ENCODE data around the gene ASCC3. TPM values are rescaled to one million over a fixed set of nuclear protein-coding genes. Genes with fewer than 3 reads are reported as not detected.

The ASCC3 gene
- total RNA-seq, 8 experiments from 2014 or later, result 33.7 to 75.9 (median 45.8) TPM

GRCh38 chr6:100724696-100725095 is 156.4 kb downstream of the ASCC3 start:
- in situ Hi-C loops (cut with MboI; ENCODE audit: low pct_unique_long_range_greater_than_20kb in 2 of 9, low sequenced_read_pairs in 9 of 9, unreplicated experiment in 9 of 9), result no loop called here
- Histone ChIP-seq H3K4me1 (replicated peaks in 1 of 2) (peaks cover 0 to 11% of the 10 kb centered on the region in 2 donors), H3K4me3 (no peak overlapping the region), H3K27ac (no peak overlapping the region)
- 13 to 83% (median 28%) methylated on average over 2 to 5 of the region's 5 CpGs for WGBS, 10 experiments
- ATAC-seq (replicated peaks in 6 of 8), result peak in 3 of 8 experiments; percentile 13 to 49 (median 27)

DNA sequence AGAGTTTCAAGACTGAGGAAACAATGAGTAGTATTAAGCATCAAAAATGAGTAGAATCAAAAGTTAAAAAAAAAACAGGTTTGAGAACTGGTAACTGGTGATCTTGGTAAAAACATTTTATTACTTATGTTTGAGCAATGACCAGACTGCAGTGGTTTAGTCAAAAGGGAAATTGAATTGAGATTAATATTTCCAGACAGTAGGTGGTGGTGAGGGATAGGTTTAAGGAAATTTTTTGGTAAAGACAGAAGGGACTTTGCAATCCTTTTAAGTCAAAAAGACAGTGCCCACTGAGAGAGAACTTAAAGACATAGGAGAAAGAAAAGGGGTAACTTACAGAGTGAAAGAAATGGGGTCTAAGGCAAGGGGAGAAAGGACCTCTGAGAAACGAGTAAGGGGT is 156.9 kb downstream of the ASCC3 start:
- WGBS, 10 experiments, result 0 to 100% (median 6%) methylated on average over 1 of the region's 1 CpG; no CpG with 5 or more reads in 2 of the 10 experiments
- H3K4me3 ChIP-seq, result no peak overlapping the region
- in situ Hi-C loops (cut with MboI; ENCODE audit: low pct_unique_long_range_greater_than_20kb in 2 of 9, low sequenced_read_pairs in 9 of 9, unreplicated experiment in 9 of 9), result no loop called here
- H3K4me1 ChIP-seq (replicated peaks in 1 of 2), result peaks cover 0 to 11% of the 10 kb centered on the region in 2 donors
- ATAC-seq (replicated peaks in 6 of 8), result no peak
- H3K27ac ChIP-seq, result no peak overlapping the region

DNA sequence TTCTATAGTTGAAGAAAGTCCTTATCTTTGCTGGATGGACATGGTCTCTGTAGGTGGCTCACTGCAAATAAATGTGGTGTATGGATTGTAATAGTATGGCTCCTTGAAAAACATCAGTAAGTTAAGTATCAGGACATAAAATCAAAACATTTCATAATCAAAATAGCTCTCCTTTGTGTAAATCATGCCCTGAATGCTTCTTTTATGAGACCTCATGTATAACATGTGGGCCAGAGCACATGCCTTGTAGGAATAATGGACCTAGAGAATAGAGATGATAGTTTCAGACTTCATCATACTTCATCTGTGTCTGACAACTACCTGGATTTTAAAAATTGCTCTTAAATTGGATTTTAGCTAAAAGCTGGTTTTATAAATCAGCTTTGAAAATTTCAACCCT is 159.9 kb downstream of the ASCC3 start:
- no peak for ATAC-seq (replicated peaks in 6 of 8)
- in situ Hi-C loops (cut with MboI; ENCODE audit: low pct_unique_long_range_greater_than_20kb in 2 of 9, low sequenced_read_pairs in 9 of 9, unreplicated experiment in 9 of 9), result no loop called here
- Histone ChIP-seq H3K4me3 (no peak overlapping the region), H3K27ac (no peak overlapping the region), H3K4me1 (replicated peaks in 1 of 2) (peaks cover 0 to 8% of the 10 kb centered on the region in 2 donors)

DNA sequence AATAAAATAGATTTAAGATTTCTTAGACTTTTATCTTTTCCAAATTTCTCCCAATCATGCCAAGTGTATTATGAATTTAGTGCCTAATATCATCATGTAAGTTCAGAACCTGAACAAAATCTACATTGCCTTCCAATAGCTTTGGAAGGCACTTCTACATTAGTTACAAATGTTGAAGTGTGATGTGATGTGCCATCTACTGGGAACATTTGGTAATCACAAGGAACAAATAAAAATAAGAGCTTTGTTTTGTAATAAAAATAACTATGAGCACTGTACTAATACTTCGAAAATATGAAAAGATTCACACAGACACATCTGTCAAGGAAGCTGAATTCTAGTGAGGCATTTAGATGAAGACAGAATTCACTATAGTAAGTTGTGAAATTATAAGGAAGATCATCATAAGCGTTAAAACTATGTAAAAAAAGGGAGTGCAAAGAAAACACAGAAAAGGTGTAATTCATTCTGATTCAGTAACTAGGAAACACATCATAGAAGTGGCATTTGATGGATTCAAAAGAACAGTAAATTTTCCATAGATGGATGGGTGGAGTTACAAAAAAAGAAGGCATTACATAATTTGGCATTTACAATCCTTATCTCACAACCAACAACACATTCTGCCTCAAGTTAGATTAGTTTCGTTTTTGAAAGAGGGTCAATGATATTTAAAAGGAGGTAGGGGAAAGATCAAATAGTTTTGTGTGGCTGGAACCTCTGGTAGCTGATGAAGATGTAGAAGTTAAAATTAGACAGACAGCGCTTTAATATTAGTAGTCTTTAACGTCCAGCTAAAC is 161.0 kb downstream of the ASCC3 start:
- no peak overlapping the region for H3K27ac ChIP-seq
- H3K4me1 ChIP-seq (replicated peaks in 1 of 2), result peaks cover 0 to 8% of the 10 kb centered on the region in 2 donors
- 17 to 100% (median 63%) methylated on average over 2 to 5 of the region's 5 CpGs for WGBS, 10 experiments
- no peak overlapping the region for H3K4me3 ChIP-seq
- peak in 3 of 8 experiments; percentile 32 to 59 (median 52) for ATAC-seq (replicated peaks in 6 of 8)
- in situ Hi-C loops (cut with MboI; ENCODE audit: low pct_unique_long_range_greater_than_20kb in 2 of 9, low sequenced_read_pairs in 9 of 9, unreplicated experiment in 9 of 9), result no loop called here

DNA sequence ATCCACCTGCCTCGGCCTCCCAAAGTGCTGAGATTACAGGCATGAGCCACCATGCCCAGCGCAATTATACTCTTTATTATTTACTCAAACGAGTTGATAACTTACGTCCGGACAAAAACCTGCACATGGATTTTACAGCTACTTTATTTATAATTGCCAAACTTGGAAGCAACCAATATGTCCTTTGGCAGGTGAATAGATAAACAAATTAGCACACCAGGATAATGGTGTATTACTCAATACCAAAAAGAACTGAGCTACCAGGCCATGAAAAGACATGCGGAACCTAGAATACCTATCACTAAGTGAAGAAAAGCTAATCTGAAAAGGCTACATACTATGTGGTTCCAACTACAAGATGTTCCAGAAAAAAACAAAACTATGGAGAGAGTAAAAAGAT is 168.1 kb downstream of the ASCC3 start:
- in situ Hi-C loops (cut with MboI; ENCODE audit: low pct_unique_long_range_greater_than_20kb in 2 of 9, low sequenced_read_pairs in 9 of 9, unreplicated experiment in 9 of 9), result no loop called here
- 85 to 100% (median 100%) methylated on average over 1 to 5 of the region's 6 CpGs; no CpG with 5 or more reads in 1 of the 10 experiments for WGBS, 10 experiments
- no peak overlapping the region for H3K4me3 ChIP-seq
- H3K4me1 ChIP-seq (replicated peaks in 1 of 2), result no peaks in the 10 kb centered on the region
- ATAC-seq (replicated peaks in 6 of 8), result no peak
- H3K27ac ChIP-seq, result no peak overlapping the region

DNA sequence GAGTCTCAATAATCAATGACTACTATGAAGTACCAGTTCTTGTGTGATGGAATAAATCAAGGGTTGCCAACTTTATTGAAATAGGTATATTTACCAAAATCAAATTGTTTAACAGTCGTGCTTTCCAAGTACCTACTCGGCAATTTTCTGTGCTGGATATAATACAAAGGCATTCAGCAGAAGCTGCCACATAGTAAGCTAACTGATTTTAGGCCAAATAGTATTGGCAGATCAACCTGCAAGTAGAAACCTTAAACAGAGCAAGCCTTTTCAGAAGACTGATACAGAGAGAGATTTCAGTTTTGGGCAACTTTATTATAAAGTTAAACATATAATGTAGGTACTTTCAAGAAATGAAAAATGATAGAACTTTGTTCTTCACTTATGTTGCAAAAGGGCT is 174.6 kb downstream of the ASCC3 start:
- WGBS, 10 experiments, result 76 to 100% (median 95%) methylated on average over 1 to 2 of the region's 2 CpGs
- Histone ChIP-seq H3K27ac (no peak overlapping the region), H3K4me3 (no peak overlapping the region), H3K4me1 (replicated peaks in 1 of 2) (no peaks in the 10 kb centered on the region)
- no peak for ATAC-seq (replicated peaks in 6 of 8)
- in situ Hi-C loops (cut with MboI; ENCODE audit: low pct_unique_long_range_greater_than_20kb in 2 of 9, low sequenced_read_pairs in 9 of 9, unreplicated experiment in 9 of 9), result no loop called here

- H3K4me3 ChIP-seq, result no peak overlapping the region
- in situ Hi-C loops (cut with MboI; ENCODE audit: low pct_unique_long_range_greater_than_20kb in 2 of 9, low sequenced_read_pairs in 9 of 9, unreplicated experiment in 9 of 9), result no loop called here
- no peak overlapping the region for H3K27ac ChIP-seq
- no peaks in the 10 kb centered on the region for H3K4me1 ChIP-seq (replicated peaks in 1 of 2)
- no peak for ATAC-seq (replicated peaks in 6 of 8)
- WGBS, 10 experiments, result 73 to 98% (median 91%) methylated on average over 3 to 5 of the region's 5 CpGs; no CpG with 5 or more reads in 1 of the 10 experiments
These were observed 176.2 kb downstream of the ASCC3 start for GRCh38 chr6:100704961-100705360.

DNA sequence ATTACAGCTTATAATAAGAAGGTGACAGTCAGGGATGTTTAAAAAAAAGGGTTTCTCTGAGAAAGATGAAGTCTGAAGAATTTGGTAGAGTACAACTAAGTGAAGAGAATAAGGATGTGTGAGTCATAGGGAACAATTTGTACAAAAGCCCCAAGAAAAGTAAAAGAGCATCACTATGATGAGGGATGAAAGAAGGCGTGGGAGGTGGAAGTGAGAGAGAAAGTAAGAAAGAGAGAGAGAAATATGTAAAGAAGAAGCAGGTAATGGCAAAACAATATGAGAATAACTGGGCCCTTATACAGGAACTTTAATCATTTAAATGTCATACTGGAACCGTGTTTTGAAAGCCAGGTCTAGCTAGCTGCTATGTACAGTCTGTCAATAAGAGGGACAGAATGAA is 179.4 kb downstream of the ASCC3 start:
- in situ Hi-C loops (cut with MboI; ENCODE audit: low pct_unique_long_range_greater_than_20kb in 2 of 9, low sequenced_read_pairs in 9 of 9, unreplicated experiment in 9 of 9), result no loop called here
- no peak overlapping the region for H3K27ac ChIP-seq
- WGBS, 10 experiments, result 86 to 100% (median 91%) methylated on average over 1 to 2 of the region's 2 CpGs; no CpG with 5 or more reads in 2 of the 10 experiments
- ATAC-seq (replicated peaks in 6 of 8), result no peak
- H3K4me1 ChIP-seq (replicated peaks in 1 of 2), result no peaks in the 10 kb centered on the region
- no peak overlapping the region for H3K4me3 ChIP-seq

- Histone ChIP-seq H3K4me3 (no peak overlapping the region), H3K27ac (no peak overlapping the region), H3K4me1 (replicated peaks in 1 of 2) (no peaks in the 10 kb centered on the region)
- no peak for ATAC-seq (replicated peaks in 6 of 8)
- 80 to 100% (median 100%) methylated on average over 1 to 2 of the region's 3 CpGs; no CpG with 5 or more reads in 7 of the 10 experiments for WGBS, 10 experiments
- in situ Hi-C loops (cut with MboI; ENCODE audit: low pct_unique_long_range_greater_than_20kb in 2 of 9, low sequenced_read_pairs in 9 of 9, unreplicated experiment in 9 of 9), result no loop called here
These were observed 181.1 kb downstream of the ASCC3 start for GRCh38 chr6:100700009-100700408.

- Histone ChIP-seq H3K4me1 (replicated peaks in 1 of 2) (no peaks in the 10 kb centered on the region), H3K27ac (no peak overlapping the region), H3K4me3 (no peak overlapping the region)
- in situ Hi-C loops (cut with MboI; ENCODE audit: low pct_unique_long_range_greater_than_20kb in 2 of 9, low sequenced_read_pairs in 9 of 9, unreplicated experiment in 9 of 9), result no loop called here
- ATAC-seq (replicated peaks in 6 of 8), result no peak
- WGBS, 10 experiments, result 40 to 100% (median 85%) methylated on average over 1 of the region's 1 CpG
These were observed 185.7 kb downstream of the ASCC3 start for GRCh38 chr6:100695445-100695844.

DNA sequence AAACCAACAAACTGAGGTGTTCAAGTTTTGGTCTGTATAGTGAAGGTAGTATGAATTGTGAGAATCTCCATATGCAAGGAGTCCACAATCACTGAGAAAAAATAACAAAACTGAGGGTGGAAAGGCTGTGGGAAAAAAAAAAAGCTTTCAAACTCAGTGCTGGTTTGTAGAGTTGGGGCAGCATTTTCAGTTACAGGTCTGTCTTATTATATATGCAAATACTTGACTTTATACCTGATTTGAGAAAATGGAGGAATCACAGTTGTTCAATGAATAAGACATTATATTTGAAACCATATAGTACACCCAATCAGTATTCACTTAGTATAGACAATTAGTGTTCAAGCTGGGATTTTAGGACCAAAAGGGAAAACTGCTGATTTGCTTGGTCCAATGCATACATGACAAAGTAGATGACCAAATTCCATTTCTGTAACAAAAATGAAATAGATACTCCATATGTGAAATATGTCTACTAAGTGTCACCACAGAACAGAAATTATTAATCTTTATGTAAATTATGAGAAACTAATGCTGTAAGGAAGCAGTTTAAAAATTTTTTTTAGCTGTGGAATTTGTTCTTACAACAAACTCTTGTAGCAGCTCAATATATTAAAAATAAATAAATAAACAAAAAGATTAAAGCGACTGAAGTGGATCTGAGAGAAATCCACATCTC is 187.7 kb downstream of the ASCC3 start:
- Histone ChIP-seq H3K4me3 (no peak overlapping the region), H3K4me1 (replicated peaks in 1 of 2) (no peaks in the 10 kb centered on the region), H3K27ac (no peak overlapping the region)
- 89 to 100% (median 100%) methylated on average over 1 of the region's 1 CpG; no CpG with 5 or more reads in 3 of the 10 experiments for WGBS, 10 experiments
- no peak for ATAC-seq (replicated peaks in 6 of 8)
- in situ Hi-C loops (cut with MboI; ENCODE audit: low pct_unique_long_range_greater_than_20kb in 2 of 9, low sequenced_read_pairs in 9 of 9, unreplicated experiment in 9 of 9), result no loop called here

- in situ Hi-C loops (cut with MboI; ENCODE audit: low pct_unique_long_range_greater_than_20kb in 2 of 9, low sequenced_read_pairs in 9 of 9, unreplicated experiment in 9 of 9), result no loop called here
- 82 to 100% (median 92%) methylated on average over 1 to 2 of the region's 2 CpGs for WGBS, 10 experiments
- Histone ChIP-seq H3K27ac (no peak overlapping the region), H3K4me3 (no peak overlapping the region), H3K4me1 (replicated peaks in 1 of 2) (no peaks in the 10 kb centered on the region)
- no peak for ATAC-seq (replicated peaks in 6 of 8)
These were observed 189.2 kb downstream of the ASCC3 start for GRCh38 chr6:100691972-100692371.

DNA sequence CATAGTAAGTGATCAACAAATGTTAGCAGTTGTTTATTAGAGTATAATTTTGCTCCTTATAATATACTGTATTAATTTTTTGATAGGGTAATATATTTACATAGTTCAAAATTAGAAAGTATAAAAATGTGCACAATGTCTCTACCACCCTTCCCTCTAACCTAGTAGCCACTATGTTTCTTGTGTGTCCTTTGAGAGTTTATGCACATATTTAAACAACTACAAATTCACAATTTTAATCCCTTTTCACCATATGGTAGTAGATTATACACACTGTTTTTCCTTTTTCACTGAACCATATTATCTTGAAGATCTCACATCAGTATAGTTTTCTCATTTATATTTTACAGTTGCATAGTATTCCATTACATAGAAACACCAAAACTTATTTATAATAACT is 194.9 kb downstream of the ASCC3 start:
- in situ Hi-C loops (cut with MboI; ENCODE audit: low pct_unique_long_range_greater_than_20kb in 2 of 9, low sequenced_read_pairs in 9 of 9, unreplicated experiment in 9 of 9), result no loop called here
- H3K27ac ChIP-seq, result no peak overlapping the region

More for the DNA sequence above, 194.9 kb downstream of the ASCC3 start:
- H3K4me3 ChIP-seq, result no peak overlapping the region
- no peaks in the 10 kb centered on the region for H3K4me1 ChIP-seq (replicated peaks in 1 of 2)
- ATAC-seq (replicated peaks in 6 of 8), result peak in 3 of 8 experiments; percentile 65 to 73 (median 68)

Data from motor neuron (in vitro differentiated cells).